ENCODE results near the gene LZTS3.
"Not testable (repeated sequence)": the region's sequence is repeated elsewhere in the genome, so short reads cannot be mapped to it uniquely, and the experiment has no call there.

LZTS3 gene

GRCh38 chr20:3157817-3158216, 15.5 kb downstream of the LZTS3 start:
- Histone ChIP-seq H3K36me3 (peaks cover 7% of the 10 kb centered on the region), H3K27me3 (no peaks in the 10 kb centered on the region), H3K9me3 (no peaks in the 10 kb centered on the region), H3K4me1 (ENCODE audit: control insufficient read depth in 1 of 2, insufficient read depth in 1 of 2, low read depth in 1 of 2, low read length in 1 of 2) (peaks cover 29 to 34% of the 10 kb centered on the region in 2 experiments), H3K4me3 (ENCODE audit: low read depth in 1 of 2, low read length in 1 of 2) (no peak overlapping the region), H3K27ac (peak overlapping the region; percentile 43)
- TF ChIP-seq CTCF (IDR thresholded peaks at IDR 0.05): no peak

- H3K4me3 ChIP-seq (ENCODE audit: low read depth in 1 of 2, low read length in 1 of 2): no peak overlapping the region
These were observed 16.3 kb downstream of the LZTS3 start for GRCh38 chr20:3156811-3157619.

GRCh38 chr20:3152057-3152644, 21.2 kb downstream of the LZTS3 start:
- peaks cover 37% of the 10 kb centered on the region for H3K36me3 ChIP-seq
- H3K4me3 ChIP-seq (ENCODE audit: low read depth in 1 of 2, low read length in 1 of 2); H3K27ac ChIP-seq; H3K27me3 ChIP-seq; H3K4me1 ChIP-seq (ENCODE audit: control insufficient read depth in 1 of 2, insufficient read depth in 1 of 2, low read depth in 1 of 2, low read length in 1 of 2); H3K9me3 ChIP-seq: not testable (repeated sequence)

More at GRCh38 chr20:3156811-3157619, 16.3 kb downstream of the LZTS3 start:
- no peak for TF ChIP-seq CTCF (IDR thresholded peaks at IDR 0.05)
- Histone ChIP-seq H3K4me1 (ENCODE audit: control insufficient read depth in 1 of 2, insufficient read depth in 1 of 2, low read depth in 1 of 2, low read length in 1 of 2) (peaks cover 29 to 34% of the 10 kb centered on the region in 2 experiments), H3K9me3 (no peaks in the 10 kb centered on the region), H3K36me3 (peaks cover 7% of the 10 kb centered on the region), H3K27ac (peak overlapping the region; percentile 43), H3K27me3 (no peaks in the 10 kb centered on the region)

- H3K4me1 ChIP-seq (ENCODE audit: control insufficient read depth in 1 of 2, insufficient read depth in 1 of 2, low read depth in 1 of 2, low read length in 1 of 2): no peaks in the 10 kb centered on the region
- peaks cover 47% of the 10 kb centered on the region for H3K36me3 ChIP-seq
- no peaks in the 10 kb centered on the region for H3K9me3 ChIP-seq
- no peak overlapping the region for H3K4me3 ChIP-seq (ENCODE audit: low read depth in 1 of 2, low read length in 1 of 2)
- TF ChIP-seq CTCF (IDR thresholded peaks at IDR 0.05): no peak
- H3K27ac ChIP-seq: no peak overlapping the region
- no peaks in the 10 kb centered on the region for H3K27me3 ChIP-seq
These were observed 22.4 kb downstream of the LZTS3 start for GRCh38 chr20:3150908-3151307.

GRCh38 chr20:3146732-3147341, 26.5 kb downstream of the LZTS3 start:
- H3K27ac ChIP-seq: no peak overlapping the region
- H3K4me1 ChIP-seq (ENCODE audit: control insufficient read depth in 1 of 2, insufficient read depth in 1 of 2, low read depth in 1 of 2, low read length in 1 of 2): no peaks in the 10 kb centered on the region
- TF ChIP-seq CTCF (IDR thresholded peaks at IDR 0.05): no peak
- peaks cover 45% of the 10 kb centered on the region for H3K36me3 ChIP-seq
- no peaks in the 10 kb centered on the region for H3K27me3 ChIP-seq
- H3K9me3 ChIP-seq: no peaks in the 10 kb centered on the region
- H3K4me3 ChIP-seq (ENCODE audit: low read depth in 1 of 2, low read length in 1 of 2): no peak overlapping the region

GRCh38 chr20:3141757-3142156, 31.6 kb downstream of the LZTS3 start:
- H3K27me3 ChIP-seq: no peaks in the 10 kb centered on the region
- no peak for TF ChIP-seq CTCF (IDR thresholded peaks at IDR 0.05)
- H3K9me3 ChIP-seq: no peaks in the 10 kb centered on the region
- H3K36me3 ChIP-seq: peaks cover 11% of the 10 kb centered on the region
- no peak overlapping the region for H3K27ac ChIP-seq
- no peaks in the 10 kb centered on the region for H3K4me1 ChIP-seq (ENCODE audit: control insufficient read depth in 1 of 2, insufficient read depth in 1 of 2, low read depth in 1 of 2, low read length in 1 of 2)
- no peak overlapping the region for H3K4me3 ChIP-seq (ENCODE audit: low read depth in 1 of 2, low read length in 1 of 2)
